Measurements from ENCODE around the gene ITFG1. TPM values are rescaled to one million over a fixed set of nuclear protein-coding genes. Genes with fewer than 3 reads are reported as not detected.

Gene ITFG1
- total and polyA plus RNA-seq, 2 of the 13 experiments (the other 11 are each of a cell fraction or from before 2014, with no cell fraction given), result 74.5 to 150 TPM

DNA sequence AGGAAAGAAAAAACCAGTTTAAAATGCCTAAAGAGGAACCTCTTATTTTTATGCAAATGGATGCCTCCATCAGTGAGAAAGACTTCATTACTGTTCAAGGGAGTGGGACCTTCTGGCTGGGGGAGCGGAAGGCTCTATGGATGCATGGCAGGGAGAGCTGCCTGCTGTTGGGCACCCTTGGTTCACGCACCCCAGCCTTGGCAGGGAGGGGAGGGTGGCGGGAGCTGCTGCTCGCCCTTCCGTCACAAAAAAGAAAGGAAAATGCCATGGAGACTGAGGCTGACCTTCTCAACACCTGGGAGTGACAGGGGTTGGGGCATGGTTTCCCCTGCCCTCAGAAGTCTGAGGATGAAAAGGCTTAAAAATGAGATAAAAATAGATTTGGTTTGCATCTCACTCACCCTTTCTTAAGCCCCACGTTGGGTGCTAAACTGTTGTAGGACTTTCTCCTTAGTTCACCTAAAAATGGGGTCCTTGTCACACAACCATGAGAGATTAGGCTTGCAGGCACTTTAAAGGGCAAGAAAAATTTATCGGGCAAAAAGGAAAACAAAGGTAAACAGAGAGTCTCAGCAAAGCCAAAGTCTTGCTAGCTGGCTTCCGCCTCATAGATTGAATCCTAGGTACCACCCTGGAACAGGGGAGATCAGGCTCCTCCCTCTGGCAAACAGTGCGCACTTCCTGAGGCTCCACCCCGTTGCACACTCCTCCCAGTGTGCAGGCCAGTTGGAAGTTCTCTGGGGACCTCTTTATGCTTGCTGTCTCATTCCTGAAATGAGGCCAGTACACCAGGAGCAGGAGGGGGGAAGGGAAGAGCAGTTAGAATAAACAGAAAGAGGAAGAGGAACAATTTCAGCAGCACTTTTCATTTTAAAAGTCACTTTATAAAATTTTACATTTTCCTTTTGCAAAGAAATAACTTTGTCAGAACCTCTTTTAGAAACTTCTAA lies 31.8 kb upstream of the ITFG1 start (continued):
- TF ChIP-seq, protein P1, sequence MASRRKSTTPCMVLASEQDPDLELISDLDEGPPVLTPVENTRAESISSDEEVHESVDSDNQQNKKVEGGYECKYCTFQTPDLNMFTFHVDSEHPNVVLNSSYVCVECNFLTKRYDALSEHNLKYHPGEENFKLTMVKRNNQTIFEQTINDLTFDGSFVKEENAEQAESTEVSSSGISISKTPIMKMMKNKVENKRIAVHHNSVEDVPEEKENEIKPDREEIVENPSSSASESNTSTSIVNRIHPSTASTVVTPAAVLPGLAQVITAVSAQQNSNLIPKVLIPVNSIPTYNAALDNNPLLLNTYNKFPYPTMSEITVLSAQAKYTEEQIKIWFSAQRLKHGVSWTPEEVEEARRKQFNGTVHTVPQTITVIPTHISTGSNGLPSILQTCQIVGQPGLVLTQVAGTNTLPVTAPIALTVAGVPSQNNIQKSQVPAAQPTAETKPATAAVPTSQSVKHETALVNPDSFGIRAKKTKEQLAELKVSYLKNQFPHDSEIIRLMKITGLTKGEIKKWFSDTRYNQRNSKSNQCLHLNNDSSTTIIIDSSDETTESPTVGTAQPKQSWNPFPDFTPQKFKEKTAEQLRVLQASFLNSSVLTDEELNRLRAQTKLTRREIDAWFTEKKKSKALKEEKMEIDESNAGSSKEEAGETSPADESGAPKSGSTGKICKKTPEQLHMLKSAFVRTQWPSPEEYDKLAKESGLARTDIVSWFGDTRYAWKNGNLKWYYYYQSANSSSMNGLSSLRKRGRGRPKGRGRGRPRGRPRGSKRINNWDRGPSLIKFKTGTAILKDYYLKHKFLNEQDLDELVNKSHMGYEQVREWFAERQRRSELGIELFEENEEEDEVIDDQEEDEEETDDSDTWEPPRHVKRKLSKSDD (CRISPR knock-in tag; IDR thresholded peaks at IDR 0.05; ENCODE audit: low read depth), result no peak
- TF ChIP-seq DNMT3B (CRISPR knock-in tag; conservative IDR thresholded peaks at IDR 0.05) (0 out of 2 replicates have a peak, but pooled peaks have one; percentile 47), HNRNPL (IDR thresholded peaks at IDR 0.05; ENCODE audit: low read depth, low read length) (no peak), ATRX (CRISPR knock-in tag; IDR thresholded peaks at IDR 0.05; ENCODE audit: borderline replicate concordance) (no peak), HMG20B (CRISPR knock-in tag; conservative IDR thresholded peaks at IDR 0.05) (peak; percentile 51), ZNF207 (IDR thresholded peaks at IDR 0.05; ENCODE audit: borderline replicate concordance) (no peak), ZNF709 (CRISPR knock-in tag; IDR thresholded peaks at IDR 0.05) (no peak), ZNF235 (CRISPR knock-in tag; IDR thresholded peaks at IDR 0.05; ENCODE audit: borderline replicate concordance) (no peak), NR3C1 (CRISPR knock-in tag; IDR thresholded peaks at IDR 0.05) (no peak), ZNF549 (CRISPR knock-in tag; IDR thresholded peaks at IDR 0.05) (no peak), ADNP (CRISPR knock-in tag; IDR thresholded peaks at IDR 0.05) (no peak), ZEB1 (IDR thresholded peaks at IDR 0.05; ENCODE audit: insufficient replicate concordance, low read depth) (no peak), ZNF652 (CRISPR knock-in tag; IDR thresholded peaks at IDR 0.05; ENCODE audit: borderline replicate concordance, low read depth) (no peak), CHD2 (IDR thresholded peaks at IDR 0.05; ENCODE audit: low read depth, low read length) (no peak), ZNF556 (CRISPR knock-in tag; IDR thresholded peaks at IDR 0.05; ENCODE audit: borderline replicate concordance) (no peak; the same call in 1 of the 2 replicates), ISX (CRISPR knock-in tag; conservative IDR thresholded peaks at IDR 0.05) (no peak), CEBPG (CRISPR knock-in tag; IDR thresholded peaks at IDR 0.05) (no peak; the same call in 1 of the 2 replicates), MAFG (CRISPR knock-in tag; IDR thresholded peaks at IDR 0.05) (no peak), FOXA1 (IDR thresholded peaks at IDR 0.05) (no peak), FOXA1 (CRISPR knock-in tag; IDR thresholded peaks at IDR 0.05) (no peak; the same call in none of the 2 replicates), ZNF329 (CRISPR knock-in tag; IDR thresholded peaks at IDR 0.05; ENCODE audit: low read depth) (no peak), DMAP1 (CRISPR knock-in tag; IDR thresholded peaks at IDR 0.05) (peak; percentile 42; the same call in 1 of the 2 replicates), MEIS1 (CRISPR knock-in tag; IDR thresholded peaks at IDR 0.05; ENCODE audit: borderline replicate concordance) (peak; percentile 76; the same call in 1 of the 2 replicates), KLF12 (CRISPR knock-in tag; IDR thresholded peaks at IDR 0.05; ENCODE audit: borderline replicate concordance) (no peak), AKAP8 (CRISPR knock-in tag; IDR thresholded peaks at IDR 0.05) (no peak)
- TF ChIP-seq, protein P2, sequence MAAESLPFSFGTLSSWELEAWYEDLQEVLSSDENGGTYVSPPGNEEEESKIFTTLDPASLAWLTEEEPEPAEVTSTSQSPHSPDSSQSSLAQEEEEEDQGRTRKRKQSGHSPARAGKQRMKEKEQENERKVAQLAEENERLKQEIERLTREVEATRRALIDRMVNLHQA (CRISPR knock-in tag; IDR thresholded peaks at IDR 0.05), result no peak
- TF ChIP-seq, protein P3, sequence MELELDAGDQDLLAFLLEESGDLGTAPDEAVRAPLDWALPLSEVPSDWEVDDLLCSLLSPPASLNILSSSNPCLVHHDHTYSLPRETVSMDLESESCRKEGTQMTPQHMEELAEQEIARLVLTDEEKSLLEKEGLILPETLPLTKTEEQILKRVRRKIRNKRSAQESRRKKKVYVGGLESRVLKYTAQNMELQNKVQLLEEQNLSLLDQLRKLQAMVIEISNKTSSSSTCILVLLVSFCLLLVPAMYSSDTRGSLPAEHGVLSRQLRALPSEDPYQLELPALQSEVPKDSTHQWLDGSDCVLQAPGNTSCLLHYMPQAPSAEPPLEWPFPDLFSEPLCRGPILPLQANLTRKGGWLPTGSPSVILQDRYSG (CRISPR knock-in tag; IDR thresholded peaks at IDR 0.05), result no peak
- TF ChIP-seq, protein P4, sequence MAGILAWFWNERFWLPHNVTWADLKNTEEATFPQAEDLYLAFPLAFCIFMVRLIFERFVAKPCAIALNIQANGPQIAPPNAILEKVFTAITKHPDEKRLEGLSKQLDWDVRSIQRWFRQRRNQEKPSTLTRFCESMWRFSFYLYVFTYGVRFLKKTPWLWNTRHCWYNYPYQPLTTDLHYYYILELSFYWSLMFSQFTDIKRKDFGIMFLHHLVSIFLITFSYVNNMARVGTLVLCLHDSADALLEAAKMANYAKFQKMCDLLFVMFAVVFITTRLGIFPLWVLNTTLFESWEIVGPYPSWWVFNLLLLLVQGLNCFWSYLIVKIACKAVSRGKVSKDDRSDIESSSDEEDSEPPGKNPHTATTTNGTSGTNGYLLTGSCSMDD (CRISPR knock-in tag; IDR thresholded peaks at IDR 0.05), result no peak

Measured in HepG2 (cell line).